Upper lobe of left lung (tissue), 6 donors: ENCODE data around the gene ZBTB8B. TPM values are rescaled to one million over a fixed set of nuclear protein-coding genes. Genes with fewer than 3 reads are reported as not detected.
"Not testable (repeated sequence)": the region's sequence is repeated elsewhere in the genome, so short reads cannot be mapped to it uniquely, and the experiment has no call there.

Experiments used
- ATAC-seq, 2 donors: fragments of 200-7000 bp; cut with Tn5 transposase; one replicate each; pipeline ENCODE4 v1.9.1; 2022; ENCODE audit warnings: mild to moderate bottlenecking in 2 of 2, moderate library complexity in 2 of 2; ENCODE audit not compliant: low FRiP score in 2 of 2
- DNase-seq, 2 donors: peaks; one replicate each; pipeline ENCODE4 v3.0.0-alpha.2; 2019 to 2020
- H3K27ac ChIP-seq, 4 donors: fragments of 200-600 bp; sonication (generic); one replicate each; pipeline ENCODE4 v1.5.1; 2016 to 2019
- H3K27me3 ChIP-seq, 4 donors: fragments of 200-600 bp; sonication (generic); one replicate each; pipeline ENCODE4 v1.5.1; 2017 to 2019
- H3K36me3 ChIP-seq, 4 donors: fragments of 200-600 bp; sonication (generic); one replicate each; pipeline ENCODE4 v1.5.1; 2016 to 2019
- H3K4me1 ChIP-seq, 4 donors: fragments of 200-600 bp; sonication (generic); one replicate each; pipeline ENCODE4 v1.5.1; 2018 to 2019
- H3K4me3 ChIP-seq, 4 donors: fragments of 200-600 bp; sonication (generic); one replicate each; pipeline ENCODE4 v1.5.1; 2017 to 2019; ENCODE audit warnings: mild to moderate bottlenecking in 2 of 4, moderate library complexity in 1 of 4
- H3K9me3 ChIP-seq, 4 donors: fragments of 200-600 bp; sonication (generic); one replicate each; pipeline ENCODE4 v1.5.1; 2018 to 2019
- EP300 ChIP-seq, 4 donors: sonication (generic); formaldehyde crosslinking; IDR thresholded peaks; one replicate each; pipeline ENCODE4 v1.5.1; 2017; ENCODE audit warnings: antibody characterized with exemption in 4 of 4, control low read depth in 2 of 4
- POLR2A ChIP-seq, 4 donors: fragments of 450-650 bp; IDR thresholded peaks; one replicate each; pipeline ENCODE4 v1.5.1; 2016 to 2017; ENCODE audit warnings: antibody characterized with exemption in 4 of 4, mild to moderate bottlenecking in 2 of 4
- POLR2AphosphoS5 ChIP-seq, 2 donors: sonication (generic); formaldehyde crosslinking; IDR thresholded peaks; one replicate each; pipeline ENCODE4 v1.5.1; 2017; ENCODE audit warnings: antibody characterized with exemption in 2 of 2
- WGBS, 2 donors: methylation state at CpG; one replicate each; pipeline ENCODE4 v1.1.5; 2017 to 2018; 5-methylcytosine and 5-hydroxymethylcytosine counted together
- total RNA-seq, 6 donors: library from RNA; depleted of rRNA in 4 of 6; stranded (reverse); fragments of >200 nt in 4 of 6; gene quantifications; one replicate each; pipeline versions ENCODE4 v1.1.0 to v1.2.1, GENCODE V29; 2016 to 2021
- TF ChIP-seq, protein P1 (sequence below), 6 experiments: fragments of 450-650 bp in 4 of 6; fragments of 200-600 bp in 2 of 6; sonication (generic) in 2 of 6; IDR thresholded peaks; one replicate each; pipeline ENCODE4 v1.5.1; 2016 to 2019; ENCODE audit warnings: antibody characterized with exemption in 6 of 6
- donor health status: DM: no; HTN: no; CAD: no; lungs with moderate emphysema.
- donor health status: DM: no; HTN: yes; CAD: no; lungs with severe emphysema.

Gene ZBTB8B
- total RNA-seq, 6 donors from 2014 or later = under 0.01 to 0.10 (median 0.01) TPM; not detected in 2

DNA sequence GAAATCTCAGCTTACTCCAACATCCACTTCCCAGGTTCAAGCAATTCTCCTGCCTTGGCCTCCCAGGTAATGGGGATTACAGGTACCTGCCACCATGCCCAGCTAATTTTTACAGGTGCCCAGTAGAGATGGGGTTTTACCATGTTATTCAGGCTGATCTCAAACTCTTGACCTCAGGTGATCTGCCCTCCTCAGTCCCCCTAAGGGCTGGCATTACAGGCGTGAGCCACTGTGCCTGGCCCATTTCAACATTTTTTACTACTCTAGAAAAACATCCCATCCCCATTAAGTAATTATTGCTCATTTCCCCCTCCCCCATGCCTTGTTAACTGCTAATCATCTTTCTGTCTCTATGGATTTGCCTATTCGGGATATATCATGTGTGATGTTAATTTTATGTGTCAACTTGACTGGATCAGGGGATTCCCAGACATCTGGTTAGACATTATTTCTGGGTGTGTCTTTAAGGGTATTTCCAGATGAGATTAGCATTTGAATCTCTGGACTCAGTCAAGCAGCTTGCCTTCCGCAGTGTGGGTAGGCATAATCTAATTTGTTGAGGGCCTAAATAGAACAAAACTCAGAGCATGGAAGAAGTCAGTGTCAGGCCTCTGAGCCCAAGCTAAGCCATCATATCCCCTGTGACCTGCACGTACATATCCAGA lies 33.0 kb upstream of the ZBTB8B start:
- peaks cover 0 to 7% (median under 1%) of the 10 kb centered on the region in 4 donors for H3K27me3 ChIP-seq
- peaks cover 2 to 4% (median 3%) of the 10 kb centered on the region in 4 donors for H3K4me1 ChIP-seq
- no peaks in the 10 kb centered on the region for H3K9me3 ChIP-seq
- no peaks in the 10 kb centered on the region for H3K36me3 ChIP-seq
- no peak overlapping the region for H3K27ac ChIP-seq
- WGBS, 2 donors = 70 to 79% methylated on average over 4 of the region's 4 CpGs
- ATAC-seq = no peak
- DNase-seq = no peak
- H3K4me3 ChIP-seq = no peak overlapping the region
- TF ChIP-seq POLR2A (IDR thresholded peaks at IDR 0.05) (no peak), POLR2AphosphoS5 (IDR thresholded peaks at IDR 0.05) (no peak), EP300 (IDR thresholded peaks at IDR 0.05) (no peak)
- TF ChIP-seq, protein P1, sequence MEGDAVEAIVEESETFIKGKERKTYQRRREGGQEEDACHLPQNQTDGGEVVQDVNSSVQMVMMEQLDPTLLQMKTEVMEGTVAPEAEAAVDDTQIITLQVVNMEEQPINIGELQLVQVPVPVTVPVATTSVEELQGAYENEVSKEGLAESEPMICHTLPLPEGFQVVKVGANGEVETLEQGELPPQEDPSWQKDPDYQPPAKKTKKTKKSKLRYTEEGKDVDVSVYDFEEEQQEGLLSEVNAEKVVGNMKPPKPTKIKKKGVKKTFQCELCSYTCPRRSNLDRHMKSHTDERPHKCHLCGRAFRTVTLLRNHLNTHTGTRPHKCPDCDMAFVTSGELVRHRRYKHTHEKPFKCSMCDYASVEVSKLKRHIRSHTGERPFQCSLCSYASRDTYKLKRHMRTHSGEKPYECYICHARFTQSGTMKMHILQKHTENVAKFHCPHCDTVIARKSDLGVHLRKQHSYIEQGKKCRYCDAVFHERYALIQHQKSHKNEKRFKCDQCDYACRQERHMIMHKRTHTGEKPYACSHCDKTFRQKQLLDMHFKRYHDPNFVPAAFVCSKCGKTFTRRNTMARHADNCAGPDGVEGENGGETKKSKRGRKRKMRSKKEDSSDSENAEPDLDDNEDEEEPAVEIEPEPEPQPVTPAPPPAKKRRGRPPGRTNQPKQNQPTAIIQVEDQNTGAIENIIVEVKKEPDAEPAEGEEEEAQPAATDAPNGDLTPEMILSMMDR (IDR thresholded peaks at IDR 0.05) = no peak

DNA sequence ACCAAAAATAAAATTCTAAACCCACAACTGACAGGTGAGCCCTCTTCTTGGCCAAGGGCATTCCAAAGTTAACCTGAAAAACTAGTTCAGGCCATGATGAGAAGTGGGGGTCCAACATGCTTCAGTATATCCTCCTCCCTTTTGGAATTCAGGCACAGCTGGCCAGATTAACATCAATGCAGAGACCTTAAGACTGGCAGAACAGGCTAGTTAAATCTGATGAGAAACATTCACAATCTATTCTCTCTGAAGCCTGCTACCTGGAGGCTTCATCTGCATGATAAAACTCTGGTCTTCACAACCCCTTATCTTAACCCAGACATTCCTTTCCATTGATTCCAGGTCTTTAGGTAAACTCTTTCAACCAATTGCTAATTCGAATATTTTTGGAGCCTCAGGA lies 26.7 kb upstream of the ZBTB8B start:
- no peak for ATAC-seq
- TF ChIP-seq, protein P1 (IDR thresholded peaks at IDR 0.05) = no peak
- TF ChIP-seq POLR2A (IDR thresholded peaks at IDR 0.05) (no peak), EP300 (IDR thresholded peaks at IDR 0.05) (no peak), POLR2AphosphoS5 (IDR thresholded peaks at IDR 0.05) (no peak)
- WGBS, 2 donors = 42 to 78% methylated on average over 1 of the region's 1 CpG
- no peaks in the 10 kb centered on the region for H3K36me3 ChIP-seq
- no peak overlapping the region for H3K4me3 ChIP-seq
- peaks cover 0 to 7% (median 1%) of the 10 kb centered on the region in 4 donors for H3K9me3 ChIP-seq
- H3K27me3 ChIP-seq = no peaks in the 10 kb centered on the region
- H3K4me1 ChIP-seq = no peaks in the 10 kb centered on the region
- DNase-seq = no peak
- no peak overlapping the region for H3K27ac ChIP-seq

DNA sequence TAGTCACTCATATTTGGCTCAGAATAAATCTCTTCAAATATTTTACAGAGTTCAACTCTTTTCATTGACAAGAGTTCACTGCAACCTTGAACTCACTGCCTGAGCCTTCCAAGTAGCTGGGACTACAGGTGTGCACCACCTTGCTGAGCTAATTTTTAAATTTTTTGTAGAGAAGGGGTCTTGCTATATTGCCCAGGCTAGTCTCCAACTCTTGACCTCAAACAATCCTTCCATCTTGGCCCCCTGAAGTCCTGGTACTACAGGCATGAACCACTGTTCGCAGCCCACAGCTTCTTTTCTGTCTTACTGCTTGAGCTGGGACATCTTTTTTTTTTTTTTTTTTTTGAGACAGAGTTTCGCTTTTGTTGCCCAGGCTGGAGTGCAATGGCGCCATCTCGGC lies 26.1 kb upstream of the ZBTB8B start:
- H3K36me3 ChIP-seq, H3K9me3 ChIP-seq, H3K27ac ChIP-seq, ATAC-seq, H3K27me3 ChIP-seq, DNase-seq, H3K4me3 ChIP-seq, H3K4me1 ChIP-seq: not testable (repeated sequence)
- 93 to 95% methylated on average over 3 to 4 of the region's 4 CpGs for WGBS, 2 donors

DNA sequence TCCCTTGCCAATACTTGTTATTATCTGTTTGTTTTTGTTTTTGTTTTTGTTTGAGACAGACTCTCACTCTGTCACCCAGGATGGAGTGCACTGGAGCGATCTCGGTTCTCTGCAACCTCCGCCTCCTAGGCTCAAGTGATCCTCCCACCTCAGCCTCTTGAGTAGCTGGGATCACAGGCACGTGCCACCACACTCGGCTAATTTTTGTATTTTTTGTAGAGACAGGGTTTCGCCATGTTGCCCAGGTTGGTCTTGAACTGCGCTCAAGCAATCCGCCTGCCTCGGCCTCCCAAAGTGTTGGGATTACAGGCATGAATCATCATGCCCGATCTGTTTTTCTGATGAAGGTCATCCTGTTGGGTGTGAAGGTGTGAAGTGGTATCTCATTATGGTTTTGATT lies 23.4 kb upstream of the ZBTB8B start:
- H3K27me3 ChIP-seq, H3K36me3 ChIP-seq, H3K9me3 ChIP-seq, ATAC-seq, DNase-seq, H3K4me1 ChIP-seq, H3K27ac ChIP-seq, H3K4me3 ChIP-seq: not testable (repeated sequence)
- WGBS, 2 donors = 88 to 96% methylated on average over 10 of the region's 10 CpGs

DNA sequence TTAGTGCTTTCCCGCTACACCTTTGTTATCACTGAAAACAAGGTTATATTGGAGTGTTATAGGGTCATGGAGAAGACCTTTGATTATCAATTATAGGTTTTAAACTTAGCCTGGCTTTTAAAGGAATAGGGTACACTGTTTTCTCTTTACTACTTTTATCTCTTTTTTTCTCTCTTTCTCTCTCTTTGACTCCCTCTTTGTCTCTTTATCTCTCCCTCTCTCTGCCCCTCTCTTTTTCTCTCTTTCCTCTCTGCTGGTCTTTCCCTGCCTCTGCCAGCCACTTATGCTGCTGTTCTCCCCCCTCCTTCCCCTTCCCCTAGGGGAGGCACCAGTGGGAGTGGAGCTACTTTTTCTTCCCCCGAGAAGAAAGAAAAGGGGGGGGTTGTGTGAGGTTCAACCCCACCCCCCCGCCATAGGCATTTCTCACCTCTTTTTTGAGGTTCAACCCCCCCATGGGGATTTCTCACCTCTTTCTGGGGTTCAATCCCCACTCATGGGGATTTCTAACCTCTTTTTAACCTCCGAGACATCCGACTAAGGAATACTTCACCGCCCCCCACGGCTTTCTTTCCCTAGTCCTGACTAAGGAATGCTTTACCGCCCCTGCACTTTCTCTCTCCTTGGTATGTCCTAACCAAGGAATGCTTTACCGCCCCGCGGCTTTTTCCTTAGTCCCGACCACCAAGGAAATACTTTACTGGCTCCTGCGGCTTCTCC lies 17.2 kb upstream of the ZBTB8B start:
- Histone ChIP-seq H3K4me3 (peak overlapping the region in 1 of 4 donors; percentile 11), H3K27me3 (no peaks in the 10 kb centered on the region), H3K36me3 (no peaks in the 10 kb centered on the region), H3K9me3 (peaks cover 6 to 16% (median 9%) of the 10 kb centered on the region in 4 donors), H3K4me1 (no peaks in the 10 kb centered on the region), H3K27ac (no peak overlapping the region)
- no peak for TF ChIP-seq EP300 (IDR thresholded peaks at IDR 0.05)
- no peak for TF ChIP-seq POLR2A (IDR thresholded peaks at IDR 0.05)
- no peak for TF ChIP-seq POLR2AphosphoS5 (IDR thresholded peaks at IDR 0.05)
- TF ChIP-seq, protein P1 (IDR thresholded peaks at IDR 0.05) = no peak
- WGBS, 2 donors = 30 to 32% methylated on average over 13 of the region's 13 CpGs
- DNase-seq (no peak), ATAC-seq (peak in 1 of 2 donors; percentile 59)
